GM12873 (cell line): Measurements from ENCODE around the gene SLC23A3.

Source experiments
- CTCF ChIP-seq: IDR thresholded peaks from 2 replicates; pipeline ENCODE4 v1.5.1; 2012; ENCODE audit warnings: low read depth, mild to moderate bottlenecking, moderate library complexity, low read length, control low read depth; ENCODE audit not compliant: insufficient read depth; ENCODE audit errors: missing control alignments

SLC23A3 gene

DNA sequence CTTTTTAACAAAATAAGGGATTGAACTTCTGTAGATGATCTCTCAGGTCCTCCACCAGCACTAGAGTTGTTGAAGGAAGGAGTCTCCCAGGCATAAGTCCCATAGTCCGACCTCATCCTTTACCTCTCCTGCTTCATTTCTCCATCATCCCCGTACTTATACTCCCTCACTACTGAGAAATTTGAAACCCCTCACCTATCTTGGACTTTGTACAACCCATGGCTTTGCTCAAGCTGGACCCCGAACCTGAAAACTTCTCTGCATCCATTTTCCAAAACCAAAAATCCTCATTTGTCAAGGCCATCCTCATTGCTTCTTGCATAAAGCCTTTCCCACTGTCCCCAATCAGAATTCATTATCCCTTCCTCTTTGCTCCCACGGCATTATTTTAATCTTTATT lies 8.7 kb downstream of the SLC23A3 start:
- no peak for TF ChIP-seq CTCF

GRCh38 chr2:219160186-219161017 lies 9.4 kb downstream of the SLC23A3 start, which contains the start of gene NHEJ1:
Gene NHEJ1, minus strand, starts transcription at chr2:219160815. Its CDS starts 2,453 bp downstream, at chr2:219158362.
- TF ChIP-seq CTCF, result peak; percentile 99

DNA sequence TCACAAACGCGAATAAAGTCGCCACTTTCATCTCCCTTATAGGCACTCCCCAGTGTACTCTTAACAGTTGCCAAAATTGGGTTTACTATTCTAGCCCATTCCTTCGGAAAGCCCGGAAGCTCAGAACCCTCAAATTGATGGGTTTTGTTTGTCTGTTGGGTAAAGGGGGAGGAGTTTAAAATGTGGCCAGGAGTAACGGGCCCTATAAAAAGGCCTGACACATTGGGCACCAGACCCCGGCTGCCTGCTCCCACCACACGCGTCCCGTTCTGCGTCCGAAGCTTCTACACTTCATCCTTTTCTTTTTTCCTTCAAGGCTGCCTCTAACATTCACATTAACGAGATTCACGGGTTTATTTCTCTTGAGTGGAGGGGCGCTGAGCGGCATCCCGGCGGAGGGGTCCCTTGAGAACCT lies 10.1 kb downstream of the SLC23A3 start:
- TF ChIP-seq CTCF, result no peak

DNA sequence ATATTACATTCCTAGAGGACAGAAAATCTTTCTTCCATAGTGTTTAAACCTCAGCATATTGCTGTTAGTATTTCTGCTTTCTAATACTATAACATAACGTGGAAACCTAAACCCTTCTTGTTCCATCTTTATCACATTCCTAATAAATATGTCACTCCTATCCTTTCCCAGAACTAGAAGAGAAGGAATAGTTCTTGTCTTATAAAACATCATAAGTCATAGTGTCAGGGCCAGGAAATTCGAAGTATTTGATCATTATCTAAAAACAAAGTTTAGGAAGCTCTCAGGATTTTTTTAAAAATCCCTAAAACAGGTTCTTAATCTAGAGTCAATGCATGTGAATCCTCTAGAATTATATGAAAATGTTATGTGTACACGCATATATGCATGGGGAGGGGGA lies 11.2 kb downstream of the SLC23A3 start:
- TF ChIP-seq CTCF, result no peak

DNA sequence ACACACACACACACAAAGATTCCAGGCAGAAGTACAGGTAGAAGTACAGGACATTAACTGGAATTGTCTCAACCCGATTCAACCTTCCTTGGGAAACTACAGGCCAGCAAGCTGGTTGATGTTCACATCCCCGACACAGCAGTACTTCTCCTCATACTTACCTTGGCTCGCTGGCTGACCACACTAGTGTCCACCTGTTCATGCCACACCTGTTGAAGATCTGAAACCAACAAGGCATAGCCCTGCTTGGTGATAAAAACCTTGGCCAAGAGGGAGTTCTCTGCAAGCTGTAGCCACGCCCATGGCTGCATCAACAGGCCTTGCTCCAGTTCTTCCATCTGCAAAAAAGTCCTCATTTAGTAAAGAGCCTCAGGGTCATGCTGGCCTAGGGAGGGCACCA lies 11.8 kb downstream of the SLC23A3 start:
- no peak for TF ChIP-seq CTCF

DNA sequence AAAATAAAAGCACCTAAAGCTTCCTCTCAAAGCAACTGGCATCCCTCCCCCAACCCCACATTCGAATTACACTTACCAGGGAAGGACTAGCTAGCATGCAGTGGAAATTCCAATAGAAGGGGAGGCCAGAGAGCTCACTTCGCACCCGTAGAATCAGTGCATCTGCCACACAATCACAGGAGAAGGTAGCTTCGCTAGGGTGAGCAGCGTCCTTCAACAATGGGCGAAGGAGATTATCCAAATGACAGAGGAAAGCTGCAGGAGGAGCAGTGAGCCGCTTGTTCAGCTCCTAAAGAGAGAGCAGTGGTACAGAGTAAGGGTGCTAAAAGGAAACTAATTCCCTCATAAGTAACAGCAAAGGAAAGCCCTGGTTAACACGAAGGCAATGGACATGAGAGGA lies 12.4 kb downstream of the SLC23A3 start:
- no peak for TF ChIP-seq CTCF

DNA sequence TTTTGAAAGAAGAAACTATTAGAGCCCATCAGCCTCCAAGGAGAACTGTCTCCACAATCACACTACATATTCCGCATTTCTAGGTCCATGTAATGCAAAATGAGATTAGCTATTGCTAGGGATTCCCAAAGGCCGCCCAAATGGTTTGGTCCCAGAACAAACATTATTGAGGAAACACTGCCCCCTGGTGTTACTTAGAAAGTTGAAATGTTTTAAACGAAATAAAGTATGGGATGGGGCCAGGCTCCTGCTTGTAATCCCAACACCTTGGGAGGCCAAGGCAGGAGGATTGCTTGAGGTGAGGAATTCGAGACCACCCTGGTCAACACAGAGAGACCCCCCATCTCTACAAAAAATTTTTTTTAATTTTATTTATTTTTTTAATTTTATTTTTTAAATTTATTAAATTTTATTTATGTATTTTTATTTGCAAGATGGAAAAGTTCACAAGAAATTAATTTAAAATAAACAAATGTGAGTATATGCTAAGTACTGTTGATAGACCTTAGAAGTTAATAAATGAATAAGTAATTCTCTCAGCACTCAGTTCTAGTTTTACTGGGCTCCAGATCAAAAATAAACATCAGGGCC lies 14.7 kb downstream of the SLC23A3 start:
- peak; percentile 50 for TF ChIP-seq CTCF
